Hepatocyte (in vitro differentiated cells): ENCODE results near the gene SAMD7. TPM values are rescaled to one million over a fixed set of nuclear protein-coding genes. Genes with fewer than 3 reads are reported as not detected.

Source experiments
- DNase-seq: peaks from one replicate; pipeline ENCODE4 v3.0.0-alpha.2; 2016; ENCODE audit warnings: low spot score
- H2AFZ ChIP-seq: fragments of 200-600 bp; sonication (generic); 2 replicates; pipeline ENCODE4 v1.6.0; 2016; ENCODE audit warnings: antibody characterized with exemption, mild to moderate bottlenecking
- H3K27ac ChIP-seq: fragments of 200-600 bp; sonication (generic); 2 replicates; pipeline ENCODE4 v1.5.1; 2016; ENCODE audit warnings: mild to moderate bottlenecking
- H3K27me3 ChIP-seq: fragments of 200-600 bp; sonication (generic); 2 replicates; pipeline ENCODE4 v1.6.1; 2016
- H3K36me3 ChIP-seq: fragments of 200-600 bp; sonication (generic); replicated peaks from 2 replicates; pipeline ENCODE4 v1.5.1; 2016; ENCODE audit warnings: low read depth; ENCODE audit not compliant: insufficient read depth
- H3K4me1 ChIP-seq: fragments of 200-600 bp; sonication (generic); 2 replicates; pipeline ENCODE4 v1.5.1; 2016; ENCODE audit warnings: mild to moderate bottlenecking, moderate library complexity; ENCODE audit not compliant: insufficient read depth
- H3K4me2 ChIP-seq: fragments of 200-600 bp; sonication (generic); 2 replicates; pipeline ENCODE4 v1.6.0; 2016
- H3K4me3 ChIP-seq: fragments of 200-600 bp; sonication (generic); 2 replicates; pipeline ENCODE4 v1.5.1; 2016; ENCODE audit warnings: mild to moderate bottlenecking
- H3K79me2 ChIP-seq: fragments of 200-600 bp; sonication (generic); 2 replicates; pipeline ENCODE4 v1.6.0; 2017; ENCODE audit warnings: mild to moderate bottlenecking
- H3K9me2 ChIP-seq: fragments of 200-600 bp; sonication (generic); replicated peaks from 2 replicates; pipeline ENCODE4 v1.6.0; 2017; ENCODE audit warnings: mild to moderate bottlenecking; ENCODE audit not compliant: insufficient read depth
- H3K9me3 ChIP-seq: fragments of 200-600 bp; sonication (generic); 2 replicates; pipeline ENCODE4 v1.5.1; 2016; ENCODE audit warnings: low read depth, mild to moderate bottlenecking
- H4K20me1 ChIP-seq: fragments of 200-600 bp; sonication (generic); 2 replicates; pipeline ENCODE4 v1.6.0; 2016; ENCODE audit warnings: mild to moderate bottlenecking; ENCODE audit not compliant: insufficient read depth, poor library complexity, severe bottlenecking
- CTCF ChIP-seq: fragments of 200-600 bp; sonication (generic); IDR thresholded peaks from 2 replicates; pipeline ENCODE4 v1.5.1; 2016; ENCODE audit warnings: antibody characterized with exemption, mild to moderate bottlenecking; ENCODE audit not compliant: poor library complexity
- EZH2 ChIP-seq: fragments of 200-600 bp; sonication (generic); IDR thresholded peaks from 2 replicates; pipeline ENCODE4 v1.6.1; 2016; ENCODE audit warnings: antibody characterized with exemption, mild to moderate bottlenecking, borderline replicate concordance
- EZH2phosphoT487 ChIP-seq: fragments of 200-600 bp; sonication (generic); IDR thresholded peaks from one replicate; pipeline ENCODE4 v1.6.1; 2018; ENCODE audit warnings: antibody characterized with exemption, mild to moderate bottlenecking, low read depth, moderate library complexity; ENCODE audit not compliant: unreplicated experiment, severe bottlenecking
- WGBS: methylation state at CpG from one replicate; pipeline ENCODE4 v1.1.6; 2016; ENCODE audit warnings: low lambda C conversion rate; ENCODE audit errors: missing lambda C conversion rate; 5-methylcytosine and 5-hydroxymethylcytosine counted together
- polyA plus RNA-seq: library from polyadenylated mRNA; unstranded; fragments of >200 nt; fragmentation: Nextera tagmentation; extraction: Ambion mirVana; gene quantifications from 2 replicates; pipeline ENCODE4 v1.2.1, GENCODE V29; 2016
- total RNA-seq: library from RNA; depleted of rRNA; stranded (reverse); fragments of >200 nt; gene quantifications from 2 replicates; pipeline ENCODE4 v1.2.3, GENCODE V29; 2014

The SAMD7 gene
- total and polyA plus RNA-seq, 2 experiments from 2014 or later, result not detected

GRCh38 chr3:169955406-169955805 lies 44.0 kb downstream of the SAMD7 start:
- Histone ChIP-seq H3K79me2 (no peaks in the 10 kb centered on the region), H3K9me3 (no peaks in the 10 kb centered on the region), H3K27ac (no peak overlapping the region), H3K36me3 (no peaks in the 10 kb centered on the region), H3K9me2 (no peaks in the 10 kb centered on the region), H2AFZ (no peak overlapping the region), H3K27me3 (peaks cover 5% of the 10 kb centered on the region), H3K4me1 (no peaks in the 10 kb centered on the region), H3K4me2 (no peak overlapping the region), H4K20me1 (no peaks in the 10 kb centered on the region), H3K4me3 (no peak overlapping the region)
- 91% methylated on average over 2 of the region's 2 CpGs for WGBS
- no peak for DNase-seq
- TF ChIP-seq EZH2phosphoT487, result no peak
- no peak for TF ChIP-seq EZH2
- no peak for TF ChIP-seq CTCF

GRCh38 chr3:169964176-169964575 lies 52.8 kb downstream of the SAMD7 start:
- Histone ChIP-seq H3K4me3 (no peak overlapping the region), H3K9me3 (no peaks in the 10 kb centered on the region), H2AFZ (no peak overlapping the region), H3K36me3 (no peaks in the 10 kb centered on the region), H3K9me2 (no peaks in the 10 kb centered on the region), H4K20me1 (peaks cover 18% of the 10 kb centered on the region), H3K27me3 (peaks cover 4% of the 10 kb centered on the region), H3K4me1 (peaks cover 16% of the 10 kb centered on the region), H3K79me2 (peaks cover 22% of the 10 kb centered on the region), H3K4me2 (no peak overlapping the region), H3K27ac (no peak overlapping the region)
- no peak for TF ChIP-seq EZH2phosphoT487
- TF ChIP-seq CTCF, result no peak
- TF ChIP-seq EZH2, result no peak
- 43% methylated on average over 2 of the region's 2 CpGs for WGBS
- DNase-seq, result no peak

GRCh38 chr3:169965562-169966427 lies 54.4 kb downstream of the SAMD7 start:
- WGBS, result 57% methylated on average over 21 of the region's 21 CpGs
- no peak for TF ChIP-seq CTCF
- no peak for TF ChIP-seq EZH2
- TF ChIP-seq EZH2phosphoT487, result no peak
- Histone ChIP-seq H4K20me1 (peaks cover 33% of the 10 kb centered on the region), H3K79me2 (peaks cover 39% of the 10 kb centered on the region), H2AFZ (peak overlapping the region; percentile 92), H3K4me1 (peaks cover 17% of the 10 kb centered on the region), H3K9me3 (no peaks in the 10 kb centered on the region), H3K4me3 (peak overlapping the region; percentile 31), H3K27me3 (peaks cover 3% of the 10 kb centered on the region), H3K4me2 (peak overlapping the region; percentile 85), H3K9me2 (no peaks in the 10 kb centered on the region), H3K36me3 (no peaks in the 10 kb centered on the region), H3K27ac (peak overlapping the region; percentile 96)
- DNase-seq, result peak; percentile 13
